ENCODE measurements around the gene PALLD.

The PALLD gene

GRCh38 chr4:168496834-168497233 lies at the start of gene PALLD:
Gene PALLD (plus strand): TSS chr4:168497052.
- TF ChIP-seq GATA2 (IDR thresholded peaks at IDR 0.05; ENCODE audit: low read depth, low read length) (no peak), GATA3 (IDR thresholded peaks at IDR 0.05; ENCODE audit: low read depth, low read length) (no peak)

GRCh38 chr4:168449719-168450452 lies 47.0 kb upstream of the PALLD start:
- TF ChIP-seq GATA2 (IDR thresholded peaks at IDR 0.05; ENCODE audit: low read depth, low read length) (no peak), GATA3 (IDR thresholded peaks at IDR 0.05; ENCODE audit: low read depth, low read length) (no peak)

- TF ChIP-seq GATA3 (IDR thresholded peaks at IDR 0.05; ENCODE audit: low read depth, low read length) = no peak
- TF ChIP-seq GATA2 (IDR thresholded peaks at IDR 0.05; ENCODE audit: low read depth, low read length) = no peak
These were observed 45.5 kb upstream of the PALLD start for GRCh38 chr4:168451331-168451730.

- TF ChIP-seq GATA2 (IDR thresholded peaks at IDR 0.05; ENCODE audit: low read depth, low read length) (no peak), GATA3 (IDR thresholded peaks at IDR 0.05; ENCODE audit: low read depth, low read length) (no peak)
These were observed 45.0 kb upstream of the PALLD start for GRCh38 chr4:168451744-168452390.

- TF ChIP-seq GATA3 (IDR thresholded peaks at IDR 0.05; ENCODE audit: low read depth, low read length) = no peak
- no peak for TF ChIP-seq GATA2 (IDR thresholded peaks at IDR 0.05; ENCODE audit: low read depth, low read length)
These were observed 43.7 kb upstream of the PALLD start for GRCh38 chr4:168453146-168453545.

GRCh38 chr4:168461821-168462220 lies 35.0 kb upstream of the PALLD start:
- no peak for TF ChIP-seq GATA2 (IDR thresholded peaks at IDR 0.05; ENCODE audit: low read depth, low read length)
- TF ChIP-seq GATA3 (IDR thresholded peaks at IDR 0.05; ENCODE audit: low read depth, low read length) = no peak

DNA sequence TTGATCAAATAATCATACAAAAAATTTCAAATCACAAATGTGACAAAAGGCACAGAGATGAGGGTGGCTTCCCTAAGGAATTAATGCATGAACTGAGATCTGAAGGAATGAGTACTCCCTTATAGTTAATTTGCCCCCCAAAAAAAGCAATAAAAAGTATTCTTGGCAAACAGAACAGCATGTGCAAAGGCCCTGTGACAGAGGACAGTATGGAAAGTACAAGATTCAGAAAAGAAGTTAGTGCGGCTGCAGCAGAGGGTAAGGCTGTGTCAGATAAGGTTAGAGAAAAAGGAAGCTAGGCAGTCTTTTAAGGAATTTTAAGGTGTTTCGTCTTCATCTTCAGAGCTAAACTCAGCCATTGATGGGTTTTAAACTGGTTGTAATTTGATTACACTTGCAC lies 23.9 kb upstream of the PALLD start:
- no peak for TF ChIP-seq GATA3 (IDR thresholded peaks at IDR 0.05; ENCODE audit: low read depth, low read length)

- no peak for TF ChIP-seq GATA2 (IDR thresholded peaks at IDR 0.05; ENCODE audit: low read depth, low read length)
- no peak for TF ChIP-seq GATA3 (IDR thresholded peaks at IDR 0.05; ENCODE audit: low read depth, low read length)
These were observed 22.1 kb upstream of the PALLD start for GRCh38 chr4:168474660-168475320.

DNA sequence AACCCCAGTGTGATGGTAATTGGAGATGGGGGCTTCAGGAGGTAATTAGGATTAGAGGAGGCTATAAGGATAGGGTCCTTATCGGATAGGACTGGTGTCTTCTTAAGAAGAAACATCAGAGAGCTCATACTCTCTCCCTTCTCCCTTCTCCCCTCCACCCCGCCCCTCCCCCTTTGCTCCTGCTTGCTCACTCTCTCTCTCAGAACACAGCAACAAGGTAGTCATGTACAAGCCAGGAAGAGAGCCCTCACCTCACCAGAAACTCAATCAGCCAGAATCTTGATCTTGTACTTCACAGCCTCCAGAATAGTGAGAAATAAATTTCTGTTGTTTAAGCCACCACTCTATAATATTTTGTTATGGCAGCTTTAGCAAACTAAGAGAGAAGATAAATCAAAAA lies 21.1 kb upstream of the PALLD start:
- TF ChIP-seq GATA2 (IDR thresholded peaks at IDR 0.05; ENCODE audit: low read depth, low read length) (no peak), GATA3 (IDR thresholded peaks at IDR 0.05; ENCODE audit: low read depth, low read length) (no peak)

DNA sequence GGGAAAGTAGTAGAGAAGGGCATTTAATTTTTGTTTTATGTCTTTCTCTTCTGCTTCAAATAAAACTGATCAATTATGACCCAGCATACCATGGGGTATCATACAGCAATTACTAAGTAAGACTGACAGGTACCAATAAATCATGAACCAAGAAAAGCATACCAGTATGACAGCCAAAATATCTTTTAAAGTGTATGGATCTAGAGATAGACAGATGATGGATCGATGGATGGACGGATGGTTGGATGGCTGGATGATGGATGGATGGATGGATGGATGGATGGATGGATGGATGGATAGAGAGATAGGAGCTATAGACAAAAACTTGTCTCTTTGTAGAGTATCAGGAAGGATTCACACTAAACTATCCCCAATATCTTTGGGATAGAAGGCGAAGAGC lies 18.0 kb upstream of the PALLD start:
- TF ChIP-seq GATA3 (IDR thresholded peaks at IDR 0.05; ENCODE audit: low read depth, low read length) (no peak), GATA2 (IDR thresholded peaks at IDR 0.05; ENCODE audit: low read depth, low read length) (no peak)

- TF ChIP-seq GATA2 (IDR thresholded peaks at IDR 0.05; ENCODE audit: low read depth, low read length) = no peak
- no peak for TF ChIP-seq GATA3 (IDR thresholded peaks at IDR 0.05; ENCODE audit: low read depth, low read length)
These were observed 15.8 kb upstream of the PALLD start for GRCh38 chr4:168480931-168481611.

DNA sequence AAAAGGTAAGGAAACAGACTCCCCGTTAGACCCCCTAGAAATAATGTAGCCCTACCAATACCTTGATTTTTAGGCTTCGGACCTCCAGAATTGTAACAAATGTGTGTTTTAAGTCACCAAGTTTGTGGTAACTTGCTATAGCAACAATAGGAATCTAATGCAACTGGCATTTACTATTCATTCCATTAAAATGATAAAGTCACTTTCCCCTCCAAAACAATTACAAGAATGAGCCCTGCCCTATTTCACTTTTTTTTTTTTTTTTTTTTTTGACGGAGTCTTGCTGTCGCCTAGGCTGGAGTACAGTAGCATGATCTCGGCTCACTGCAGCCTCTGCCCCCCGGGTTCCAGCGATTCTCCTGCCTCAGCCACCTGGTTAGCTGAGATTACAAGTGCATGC lies 13.0 kb upstream of the PALLD start:
- TF ChIP-seq GATA3 (IDR thresholded peaks at IDR 0.05; ENCODE audit: low read depth, low read length) (no peak), GATA2 (IDR thresholded peaks at IDR 0.05; ENCODE audit: low read depth, low read length) (no peak)

- TF ChIP-seq GATA3 (IDR thresholded peaks at IDR 0.05; ENCODE audit: low read depth, low read length) (no peak), GATA2 (IDR thresholded peaks at IDR 0.05; ENCODE audit: low read depth, low read length) (no peak)
These were observed 12.2 kb upstream of the PALLD start for GRCh38 chr4:168484626-168485025.

- TF ChIP-seq GATA2 (IDR thresholded peaks at IDR 0.05; ENCODE audit: low read depth, low read length) = no peak
- no peak for TF ChIP-seq GATA3 (IDR thresholded peaks at IDR 0.05; ENCODE audit: low read depth, low read length)
These were observed 11.5 kb upstream of the PALLD start for GRCh38 chr4:168485156-168485910.
